PC-3 (cell line): ENCODE measurements around the gene SPATS2. TPM values are rescaled to one million over a fixed set of nuclear protein-coding genes. Genes with fewer than 3 reads are reported as not detected.

Experiments
- ATAC-seq: fragments of 200-7000 bp; cut with Tn5 transposase; 2 replicates; pipeline ENCODE4 v1.9.1; 2020; ENCODE audit warnings: mild to moderate bottlenecking, moderate library complexity
- BruUV-seq: library from RNA; stranded (reverse); fragments of 400-500 nt; replicated peaks from 2 replicates; lab custom pipeline; 2021; lab: Mats Ljungman, UMichigan
- CTCF ChIA-PET: fragments of 300-600 bp; sonication (Branson Sonifier 250); formaldehyde crosslinking; loops from one replicate; lab custom pipeline; 2022; ENCODE audit warnings: antibody characterized with exemption; lab: Charles Lee
- POLR2A ChIA-PET: fragments of 300-600 bp; sonication (Branson Sonifier 250); formaldehyde crosslinking; loops from one replicate; lab custom pipeline; 2022; ENCODE audit warnings: antibody characterized with exemption; ENCODE audit not compliant: unreplicated experiment; lab: Charles Lee
- DNase-seq: peaks from one replicate; pipeline ENCODE4 v3.0.0-alpha.2; 2015
- H2AFZ ChIP-seq: fragments of 300-600 bp; sonication (generic); 2 replicates; pipeline ENCODE4 v1.6.0; 2016; ENCODE audit warnings: antibody characterized with exemption, low read length
- H3F3A ChIP-seq: fragments of 300-600 bp; sonication (generic); one replicate; pipeline ENCODE4 v1.6.0; 2017; ENCODE audit warnings: antibody characterized with exemption, low read length, control low read depth, mild to moderate bottlenecking; ENCODE audit not compliant: unreplicated experiment
- H3K27ac ChIP-seq: fragments of 300-600 bp; sonication (generic); 2 replicates; pipeline ENCODE4 v1.5.1; 2016; ENCODE audit warnings: mild to moderate bottlenecking, low read length
- H3K27me3 ChIP-seq: fragments of 300-600 bp; sonication (generic); 2 replicates; pipeline ENCODE4 v1.6.1; 2016; ENCODE audit warnings: low read length, mixed read lengths
- H3K36me3 ChIP-seq: fragments of 300-600 bp; sonication (generic); 2 replicates; pipeline ENCODE4 v1.6.1; 2016; ENCODE audit warnings: low read depth, mixed run types, low read length, mixed read lengths
- H3K4me1 ChIP-seq: fragments of 300-600 bp; sonication (generic); 2 replicates; pipeline ENCODE4 v1.5.1; 2016; ENCODE audit warnings: low read length; ENCODE audit not compliant: insufficient read depth
- H3K4me2 ChIP-seq: fragments of 300-600 bp; sonication (generic); 2 replicates; pipeline ENCODE4 v1.6.0; 2016; ENCODE audit warnings: low read length
- H3K4me3 ChIP-seq: fragments of 300-600 bp; sonication (generic); 2 replicates; pipeline ENCODE4 v1.5.1; 2016; ENCODE audit warnings: mild to moderate bottlenecking, low read length, mixed read lengths
- H3K79me2 ChIP-seq: fragments of 300-600 bp; sonication (generic); 2 replicates; pipeline ENCODE4 v1.6.1; 2017; ENCODE audit warnings: low read length, mixed read lengths
- H3K9ac ChIP-seq: fragments of 300-600 bp; sonication (generic); 2 replicates; pipeline ENCODE4 v1.6.0; 2016; ENCODE audit warnings: mild to moderate bottlenecking, low read length
- H3K9me2 ChIP-seq: fragments of 300-600 bp; sonication (generic); replicated peaks from 2 replicates; pipeline ENCODE4 v1.6.1; 2016; ENCODE audit warnings: mixed run types, low read length, mixed read lengths
- H3K9me3 ChIP-seq: fragments of 300-600 bp; sonication (generic); 2 replicates; pipeline ENCODE4 v1.6.1; 2016; ENCODE audit warnings: low read length, mixed read lengths
- H4K20me1 ChIP-seq: fragments of 300-600 bp; sonication (generic); 2 replicates; pipeline ENCODE4 v1.6.1; 2016; ENCODE audit warnings: low read length, mixed read lengths
- CTCF ChIP-seq: fragments of 300-600 bp; sonication (generic); conservative IDR thresholded peaks from 2 replicates; pipeline ENCODE4 v1.5.1; 2017; ENCODE audit warnings: antibody characterized with exemption, low read depth, mild to moderate bottlenecking, low read length
- EZH2 ChIP-seq: fragments of 300-600 bp; sonication (generic); IDR thresholded peaks from one replicate; pipeline ENCODE4 v1.6.1; 2017; ENCODE audit warnings: antibody characterized with exemption, mild to moderate bottlenecking, low read length; ENCODE audit not compliant: unreplicated experiment
- EZH2phosphoT487 ChIP-seq: fragments of 300-600 bp; sonication (generic); IDR thresholded peaks from 2 replicates; pipeline ENCODE4 v1.6.1; 2018; ENCODE audit warnings: mild to moderate bottlenecking, antibody characterized with exemption, low read length, borderline replicate concordance
- intact Hi-C: fragments of 100-400 bp; cut with micrococcal nuclease; formaldehyde crosslinking; loops from 2 replicates; pipeline ENCODE4 v1.9.0; 2023
- total RNA-seq: library from RNA; depleted of rRNA; stranded (reverse); fragments of >200 nt; gene quantifications from 2 replicates; pipeline ENCODE4 v1.2.3, GENCODE V29; 2014

SPATS2 gene
- total RNA-seq, 1 experiment from 2014 or later, result 27.0 TPM

- ATAC-seq, result peak; percentile 47
- H3K27me3 ChIP-seq, result peaks cover 21% of the 10 kb centered on the region
- no peak overlapping the region for H3K27ac ChIP-seq
- no peaks in the 10 kb centered on the region for H3K9me3 ChIP-seq
- no TSS peak for BruUV-seq
- no peaks in the 10 kb centered on the region for H3F3A ChIP-seq
- peak overlapping the region; percentile 76 for H3K4me2 ChIP-seq
- peak; percentile 86 for DNase-seq
- H3K4me3 ChIP-seq, result peak overlapping the region; percentile 53
- no peak overlapping the region for H3K9ac ChIP-seq
- no peaks in the 10 kb centered on the region for H4K20me1 ChIP-seq
- H3K9me2 ChIP-seq, result no peaks in the 10 kb centered on the region
- ChIA-PET CTCF (interaction anchor here (0.5 to 2.0 kb wide), 6 partner anchors 11 to 175 kb away, joined by 3 to 6 read pairs (median 4); partner anchors contain the start of genes SPATS2 and TROAP), POLR2A (interaction anchor here (0.6 kb wide), 1 partner anchor 164 kb away, joined by 5 read pairs; no protein-coding TSS in a partner anchor)
- no peak for TF ChIP-seq EZH2
- peak; percentile 91 for TF ChIP-seq CTCF
- H3K79me2 ChIP-seq, result no peaks in the 10 kb centered on the region
- H3K36me3 ChIP-seq, result no peaks in the 10 kb centered on the region
- H2AFZ ChIP-seq, result peak overlapping the region; percentile 82
- H3K4me1 ChIP-seq, result peaks cover 25% of the 10 kb centered on the region
- intact Hi-C loops, result no loop called here
These were observed 25.0 kb upstream of the SPATS2 start for GRCh38 chr12:49342066-49342913.

GRCh38 chr12:49342914-49343731 is 24.1 kb upstream of the SPATS2 start:
- TF ChIP-seq EZH2, result no peak
- no peak for TF ChIP-seq EZH2phosphoT487
- TF ChIP-seq CTCF, result no peak
- BruUV-seq, result no TSS peak
- no peaks in the 10 kb centered on the region for H3F3A ChIP-seq
- H3K9me3 ChIP-seq, result no peaks in the 10 kb centered on the region
- H3K9me2 ChIP-seq, result no peaks in the 10 kb centered on the region
- H3K9ac ChIP-seq, result no peak overlapping the region
- H4K20me1 ChIP-seq, result no peaks in the 10 kb centered on the region
- no peak for DNase-seq
- peak overlapping the region; percentile 76 for H3K4me2 ChIP-seq
- H3K4me3 ChIP-seq, result peak overlapping the region; percentile 53
- no peaks in the 10 kb centered on the region for H3K79me2 ChIP-seq
- ChIA-PET CTCF (interaction anchor here (0.5 to 2.0 kb wide), 7 partner anchors 11 to 61 kb away, joined by 3 to 6 read pairs (median 3); partner anchors contain the start of genes SPATS2 and TROAP), POLR2A (no interaction called here)
- H2AFZ ChIP-seq, result peak overlapping the region; percentile 82
- H3K36me3 ChIP-seq, result no peaks in the 10 kb centered on the region
- no peak overlapping the region for H3K27ac ChIP-seq
- peaks cover 21% of the 10 kb centered on the region for H3K27me3 ChIP-seq
- no peak for ATAC-seq
- intact Hi-C loops, result no loop called here
- peaks cover 33% of the 10 kb centered on the region for H3K4me1 ChIP-seq
